ENCODE results near the gene ELP2.

DNA sequence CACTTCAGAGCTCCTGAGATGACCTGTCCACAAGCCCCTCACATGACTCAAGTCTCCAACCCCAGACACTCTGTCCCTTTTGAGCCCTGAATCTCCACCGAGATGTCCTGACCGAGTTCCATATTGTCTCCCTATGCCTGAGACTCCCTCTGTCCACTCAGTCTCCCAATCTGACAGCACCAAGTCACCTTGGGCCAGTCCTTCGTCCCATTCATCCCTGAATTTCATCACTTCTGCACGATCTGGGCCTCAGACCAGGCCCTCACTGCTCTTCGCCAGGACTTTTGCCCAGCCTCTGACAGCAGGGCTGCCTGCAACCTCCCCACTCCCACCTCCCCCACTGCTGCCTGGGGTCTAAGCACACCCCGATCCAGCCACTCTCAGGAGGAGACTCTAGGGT is 53.3 kb downstream of the ELP2 start:
- TF ChIP-seq, protein P1, sequence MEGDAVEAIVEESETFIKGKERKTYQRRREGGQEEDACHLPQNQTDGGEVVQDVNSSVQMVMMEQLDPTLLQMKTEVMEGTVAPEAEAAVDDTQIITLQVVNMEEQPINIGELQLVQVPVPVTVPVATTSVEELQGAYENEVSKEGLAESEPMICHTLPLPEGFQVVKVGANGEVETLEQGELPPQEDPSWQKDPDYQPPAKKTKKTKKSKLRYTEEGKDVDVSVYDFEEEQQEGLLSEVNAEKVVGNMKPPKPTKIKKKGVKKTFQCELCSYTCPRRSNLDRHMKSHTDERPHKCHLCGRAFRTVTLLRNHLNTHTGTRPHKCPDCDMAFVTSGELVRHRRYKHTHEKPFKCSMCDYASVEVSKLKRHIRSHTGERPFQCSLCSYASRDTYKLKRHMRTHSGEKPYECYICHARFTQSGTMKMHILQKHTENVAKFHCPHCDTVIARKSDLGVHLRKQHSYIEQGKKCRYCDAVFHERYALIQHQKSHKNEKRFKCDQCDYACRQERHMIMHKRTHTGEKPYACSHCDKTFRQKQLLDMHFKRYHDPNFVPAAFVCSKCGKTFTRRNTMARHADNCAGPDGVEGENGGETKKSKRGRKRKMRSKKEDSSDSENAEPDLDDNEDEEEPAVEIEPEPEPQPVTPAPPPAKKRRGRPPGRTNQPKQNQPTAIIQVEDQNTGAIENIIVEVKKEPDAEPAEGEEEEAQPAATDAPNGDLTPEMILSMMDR (conservative IDR thresholded peaks at IDR 0.05; ENCODE audit: low read length) = no peak
- no peak for TF ChIP-seq EZH2phosphoT487 (IDR thresholded peaks at IDR 0.05; ENCODE audit: borderline replicate concordance, low read depth, low read length)

All from OCI-LY7 (cell line).